UCSD-AML1 (cell line): ENCODE data around the gene CAMTA1.
"Not testable (repeated sequence)": the region's sequence is repeated elsewhere in the genome, so short reads cannot be mapped to it uniquely, and the experiment has no call there.

Experiments used
- DNase-seq: peaks from one replicate; lab custom pipeline; 2025; ENCODE audit not compliant: unreplicated experiment; lab: John Stamatoyannopoulos, UW

CAMTA1 gene

GRCh38 chr1:6803357-6803756, 18.1 kb downstream of the CAMTA1 start:
- DNase-seq = no peak

GRCh38 chr1:6805004-6805416, 19.8 kb downstream of the CAMTA1 start:
- DNase-seq = no peak

GRCh38 chr1:6807782-6808181, 22.5 kb downstream of the CAMTA1 start:
- DNase-seq = no peak

- no peak for DNase-seq
Measured at GRCh38 chr1:6809461-6809860, 24.2 kb downstream of the CAMTA1 start.

- DNase-seq = not testable (repeated sequence)
Measured at GRCh38 chr1:6810146-6810734, 25.0 kb downstream of the CAMTA1 start.

GRCh38 chr1:6811583-6811982, 26.3 kb downstream of the CAMTA1 start:
- no peak for DNase-seq

- no peak for DNase-seq
Measured at GRCh38 chr1:6813165-6813564, 27.9 kb downstream of the CAMTA1 start.

- no peak for DNase-seq
Measured at GRCh38 chr1:6815726-6816125, 30.5 kb downstream of the CAMTA1 start.

- no peak for DNase-seq
Measured at GRCh38 chr1:6819246-6820040, 34.2 kb downstream of the CAMTA1 start.

- DNase-seq = no peak
Measured at GRCh38 chr1:6820899-6821298, 35.6 kb downstream of the CAMTA1 start.

- DNase-seq = no peak
Measured at GRCh38 chr1:6822530-6823359, 37.5 kb downstream of the CAMTA1 start.

- DNase-seq = no peak
Measured at GRCh38 chr1:6823793-6824192, 38.5 kb downstream of the CAMTA1 start.

GRCh38 chr1:6824665-6825368, 39.6 kb downstream of the CAMTA1 start:
- DNase-seq = no peak

- no peak for DNase-seq
Measured at GRCh38 chr1:6825828-6826227, 40.6 kb downstream of the CAMTA1 start.

- DNase-seq = no peak
Measured at GRCh38 chr1:6827079-6827478, 41.8 kb downstream of the CAMTA1 start.

GRCh38 chr1:6827630-6828165, 42.4 kb downstream of the CAMTA1 start:
- no peak for DNase-seq

- no peak for DNase-seq
Measured at GRCh38 chr1:6831366-6831765, 46.1 kb downstream of the CAMTA1 start.

GRCh38 chr1:6832006-6832405, 46.8 kb downstream of the CAMTA1 start:
- DNase-seq = not testable (repeated sequence)

- no peak for DNase-seq
Measured at GRCh38 chr1:6832531-6833188, 47.4 kb downstream of the CAMTA1 start.

GRCh38 chr1:6833804-6834203, 48.5 kb downstream of the CAMTA1 start:
- DNase-seq = no peak
